Occipital lobe (tissue), 2 donors: ENCODE measurements around the gene LSM14A. TPM values are rescaled to one million over a fixed set of nuclear protein-coding genes. Genes with fewer than 3 reads are reported as not detected.
"Not testable (repeated sequence)": the region's sequence is repeated elsewhere in the genome, so short reads cannot be mapped to it uniquely, and the experiment has no call there.

Source experiments
- DNase-seq: peaks from one replicate; lab custom pipeline; 2025; lab: John Stamatoyannopoulos, UW
- total RNA-seq: library from RNA; depleted of rRNA; stranded (reverse); fragments of >200 nt; gene quantifications from one replicate; pipeline ENCODE4 v1.2.3, GENCODE V29; 2014

The LSM14A gene
- total RNA-seq, 1 donor from 2014 or later, result 69.1 TPM

GRCh38 chr19:34189917-34190425 is 17.7 kb downstream of the LSM14A start:
- DNase-seq, result no peak

- DNase-seq, result no peak
Measured at GRCh38 chr19:34191355-34191962, 19.2 kb downstream of the LSM14A start.

- DNase-seq, result no peak
Measured at GRCh38 chr19:34193439-34193838, 21.1 kb downstream of the LSM14A start.

GRCh38 chr19:34193876-34194275 is 21.6 kb downstream of the LSM14A start:
- no peak for DNase-seq

- no peak for DNase-seq
Measured at GRCh38 chr19:34201133-34201532, 28.8 kb downstream of the LSM14A start.

GRCh38 chr19:34205324-34205723 is 33.0 kb downstream of the LSM14A start:
- DNase-seq, result not testable (repeated sequence)

- DNase-seq, result no peak
Measured at GRCh38 chr19:34208291-34208884, 36.1 kb downstream of the LSM14A start.

GRCh38 chr19:34209726-34210125 is 37.4 kb downstream of the LSM14A start:
- DNase-seq, result no peak

GRCh38 chr19:34213283-34213682 is 41.0 kb downstream of the LSM14A start:
- no peak for DNase-seq

GRCh38 chr19:34214040-34214439 is 41.7 kb downstream of the LSM14A start:
- no peak for DNase-seq

GRCh38 chr19:34215006-34215665 is 42.8 kb downstream of the LSM14A start:
- DNase-seq, result no peak

GRCh38 chr19:34215666-34216038 is 43.3 kb downstream of the LSM14A start:
- DNase-seq, result no peak

GRCh38 chr19:34216745-34217219 is 44.5 kb downstream of the LSM14A start:
- not testable (repeated sequence) for DNase-seq

- no peak for DNase-seq
Measured at GRCh38 chr19:34217952-34218817, 45.9 kb downstream of the LSM14A start.

- DNase-seq, result no peak
Measured at GRCh38 chr19:34218818-34219164, 46.5 kb downstream of the LSM14A start.

GRCh38 chr19:34220472-34221063 is 48.3 kb downstream of the LSM14A start:
- DNase-seq, result peak; percentile 17

GRCh38 chr19:34222386-34222785 is 50.1 kb downstream of the LSM14A start:
- DNase-seq, result no peak

- DNase-seq, result no peak
Measured at GRCh38 chr19:34224996-34225658, 52.8 kb downstream of the LSM14A start.

GRCh38 chr19:34225659-34226015 is 53.3 kb downstream of the LSM14A start:
- no peak for DNase-seq

GRCh38 chr19:34226036-34226435 is 53.7 kb downstream of the LSM14A start:
- DNase-seq, result no peak

GRCh38 chr19:34228347-34228746 is 56.0 kb downstream of the LSM14A start:
- no peak for DNase-seq
